ENCODE results near the gene AEBP1. TPM values are rescaled to one million over a fixed set of nuclear protein-coding genes. Genes with fewer than 3 reads are reported as not detected.

The AEBP1 gene
- total RNA-seq, 1 donor from 2014 or later, result 12.4 TPM

DNA sequence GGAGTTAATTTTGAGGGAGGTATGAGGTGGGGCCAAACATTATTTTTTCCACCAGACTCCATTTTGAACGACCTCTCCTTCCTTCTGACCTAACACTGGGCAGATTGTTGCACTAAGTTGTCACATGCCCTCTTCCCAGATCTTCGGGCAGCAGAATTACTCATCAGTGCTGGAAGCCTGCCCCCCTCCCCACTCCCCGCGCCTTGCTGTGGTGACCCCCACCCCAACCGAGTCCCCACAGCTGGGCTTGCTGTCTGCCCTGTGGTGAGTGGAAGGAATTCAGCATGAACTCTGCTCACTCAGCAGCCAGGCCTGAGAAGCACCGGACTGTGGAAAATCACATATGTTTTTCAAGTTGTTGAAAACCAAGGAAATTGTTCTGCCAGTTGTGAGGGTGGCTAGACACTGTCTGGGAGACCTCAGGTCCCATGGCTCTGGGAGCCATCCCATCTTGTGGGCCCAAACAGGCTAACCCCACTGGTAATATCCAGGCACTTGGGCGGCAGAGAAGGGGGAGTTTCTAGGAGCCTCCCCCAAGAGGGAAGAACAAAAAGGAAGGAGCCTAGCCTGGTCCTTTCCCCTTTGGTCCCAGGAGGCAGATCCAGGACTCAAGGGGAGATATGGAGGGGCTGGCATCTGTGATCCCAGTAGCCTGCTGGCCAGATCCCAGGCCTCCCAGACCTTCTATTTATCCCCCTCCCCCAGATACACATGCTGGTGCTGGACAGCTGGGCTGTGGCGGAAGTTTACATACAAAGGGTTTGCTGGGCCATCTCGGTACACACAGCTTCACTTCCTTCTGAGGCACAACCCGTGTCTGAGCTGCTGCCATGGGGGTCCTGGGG, 3.5 kb upstream of the AEBP1 start:
- intact Hi-C loops (cut with DNase I), result no loop called here
- DNase-seq (no peak), ATAC-seq (ENCODE audit: poor library complexity) (no peak)

DNA sequence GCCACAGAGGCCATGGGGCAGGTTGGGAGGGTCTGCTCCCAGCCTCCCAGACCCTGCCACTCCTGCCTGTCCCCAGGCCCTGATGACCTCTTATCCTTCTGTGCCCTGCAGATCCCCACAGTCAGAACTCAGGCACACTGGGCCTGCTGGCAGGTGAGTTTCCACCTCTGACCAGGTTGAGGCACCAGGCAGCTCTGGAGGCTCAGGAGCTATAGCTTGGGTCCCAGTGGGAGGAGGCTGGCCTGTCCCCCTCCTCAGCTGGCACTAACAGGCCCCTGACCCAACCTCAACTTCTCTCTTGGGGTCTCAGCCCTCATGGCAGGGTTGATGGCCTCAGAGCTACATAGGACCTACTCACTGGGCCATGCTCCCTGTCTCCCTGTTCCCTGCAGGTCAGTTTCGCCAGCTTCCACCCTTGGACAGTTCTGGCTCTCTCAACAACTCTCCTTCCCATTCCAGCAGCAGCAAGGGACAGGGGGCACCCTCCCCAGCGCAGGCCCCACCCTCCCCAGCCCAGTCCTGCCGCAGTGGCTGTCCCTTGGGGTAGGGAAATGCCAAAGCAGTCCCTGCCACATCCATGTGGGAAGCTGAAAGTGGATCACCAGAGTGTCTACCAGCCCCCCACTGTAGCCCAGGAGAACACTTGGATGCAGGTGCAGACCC, 2.7 kb upstream of the AEBP1 start:
- intact Hi-C loops (cut with DNase I), result no loop called here
- no peak for DNase-seq
- no peak for ATAC-seq (ENCODE audit: poor library complexity)

DNA sequence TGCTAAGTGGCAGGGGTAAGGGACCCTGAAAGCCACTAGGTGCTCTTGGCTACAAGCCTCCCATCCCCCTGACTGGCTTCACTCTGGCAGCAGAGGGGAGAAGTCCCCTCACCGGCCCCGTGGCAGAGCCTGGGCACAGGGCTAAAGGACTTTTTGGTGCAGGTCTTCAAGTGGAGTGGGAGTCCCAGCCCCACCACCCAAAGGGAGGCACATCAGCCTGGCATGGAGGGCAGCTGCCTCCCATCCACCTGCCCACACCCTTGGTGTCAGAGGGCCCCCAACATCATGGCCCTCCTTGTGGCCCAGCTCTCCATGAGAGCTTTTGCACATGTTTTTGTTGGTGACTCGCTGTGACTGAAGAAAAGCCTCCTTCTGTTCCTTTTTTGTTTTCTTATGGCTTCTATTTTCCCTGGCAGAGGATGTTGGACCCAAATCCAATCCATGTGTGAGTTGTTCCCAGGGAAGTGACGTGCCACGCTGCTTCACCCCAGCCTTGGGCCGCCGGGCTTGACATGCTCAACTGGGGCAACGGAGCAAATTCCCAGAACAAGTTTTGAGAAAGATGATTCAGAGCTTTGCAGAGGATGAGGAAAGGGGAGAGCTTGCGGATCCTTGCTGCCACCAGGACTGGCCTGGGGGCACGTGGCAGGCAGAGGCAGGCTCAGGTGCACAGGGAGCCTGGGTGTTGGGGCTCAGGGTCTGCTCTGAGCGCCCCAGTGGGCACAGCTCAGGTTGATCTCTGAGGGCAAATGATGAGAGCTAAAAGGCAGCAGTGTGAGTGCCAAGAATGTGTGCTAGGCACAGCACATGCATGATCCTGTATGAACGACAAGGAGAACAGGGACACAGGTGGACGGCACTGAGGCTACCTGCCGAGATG, 1.9 kb upstream of the AEBP1 start:
- DNase-seq (no peak), ATAC-seq (ENCODE audit: poor library complexity) (no peak)
- intact Hi-C loops (cut with DNase I), result no loop called here

DNA sequence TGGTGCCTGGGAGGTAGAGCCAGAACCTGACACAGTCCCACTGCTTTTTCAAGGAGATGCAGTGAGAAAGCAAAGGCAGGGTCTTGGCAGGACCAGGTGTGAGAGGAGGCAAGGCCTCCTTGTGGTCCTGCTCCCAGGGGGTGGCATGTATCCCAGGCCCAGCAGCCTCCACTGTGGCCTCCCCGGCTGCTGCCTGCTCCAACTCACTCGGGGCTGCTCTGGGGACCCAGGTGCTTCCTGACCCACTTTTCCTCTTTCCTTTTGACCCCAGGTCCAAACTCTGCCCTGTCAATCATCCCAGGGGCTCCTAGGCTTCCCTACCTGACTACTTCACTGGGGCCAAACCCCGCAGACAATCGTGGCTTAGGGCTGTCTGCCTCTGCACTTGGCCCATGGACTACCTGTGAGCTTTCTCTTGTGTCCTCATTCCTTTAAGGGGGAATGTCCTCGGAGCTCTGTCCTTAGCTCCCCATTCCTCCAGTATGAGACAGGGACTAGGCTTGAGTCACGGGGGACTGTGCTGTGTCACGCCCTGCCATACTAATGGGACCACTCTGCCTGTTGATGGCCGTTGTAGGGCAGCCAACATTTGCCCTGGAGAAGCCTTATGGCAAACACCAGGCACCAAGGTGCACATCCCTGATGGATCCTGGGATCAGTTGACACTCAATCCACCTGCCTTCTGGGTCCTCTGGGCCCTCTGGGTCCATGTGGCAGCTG, 1.1 kb upstream of the AEBP1 start:
- intact Hi-C loops (cut with DNase I), result no loop called here
- DNase-seq (no peak), ATAC-seq (ENCODE audit: poor library complexity) (no peak)

DNA sequence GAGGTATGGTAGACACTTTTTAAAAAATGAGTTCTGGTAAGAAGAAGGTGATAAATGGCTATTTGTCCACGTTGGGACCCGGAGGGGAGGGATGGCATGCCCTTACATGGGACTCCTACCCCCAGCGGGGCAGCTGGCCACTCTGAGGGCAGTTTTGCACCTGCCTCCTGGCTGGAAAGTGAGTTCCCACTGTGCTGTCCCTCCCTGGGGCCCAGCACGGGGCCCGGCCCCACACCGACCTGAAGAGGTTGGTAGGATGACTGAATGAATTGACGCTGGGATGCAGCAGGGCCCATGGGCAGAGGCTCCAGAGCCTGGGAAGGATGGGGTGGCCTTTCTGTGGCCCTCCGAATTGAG, 601 bp upstream of the AEBP1 start:
- intact Hi-C loops (cut with DNase I), result no loop called here
- ATAC-seq (ENCODE audit: poor library complexity) (no peak), DNase-seq (no peak)

DNA sequence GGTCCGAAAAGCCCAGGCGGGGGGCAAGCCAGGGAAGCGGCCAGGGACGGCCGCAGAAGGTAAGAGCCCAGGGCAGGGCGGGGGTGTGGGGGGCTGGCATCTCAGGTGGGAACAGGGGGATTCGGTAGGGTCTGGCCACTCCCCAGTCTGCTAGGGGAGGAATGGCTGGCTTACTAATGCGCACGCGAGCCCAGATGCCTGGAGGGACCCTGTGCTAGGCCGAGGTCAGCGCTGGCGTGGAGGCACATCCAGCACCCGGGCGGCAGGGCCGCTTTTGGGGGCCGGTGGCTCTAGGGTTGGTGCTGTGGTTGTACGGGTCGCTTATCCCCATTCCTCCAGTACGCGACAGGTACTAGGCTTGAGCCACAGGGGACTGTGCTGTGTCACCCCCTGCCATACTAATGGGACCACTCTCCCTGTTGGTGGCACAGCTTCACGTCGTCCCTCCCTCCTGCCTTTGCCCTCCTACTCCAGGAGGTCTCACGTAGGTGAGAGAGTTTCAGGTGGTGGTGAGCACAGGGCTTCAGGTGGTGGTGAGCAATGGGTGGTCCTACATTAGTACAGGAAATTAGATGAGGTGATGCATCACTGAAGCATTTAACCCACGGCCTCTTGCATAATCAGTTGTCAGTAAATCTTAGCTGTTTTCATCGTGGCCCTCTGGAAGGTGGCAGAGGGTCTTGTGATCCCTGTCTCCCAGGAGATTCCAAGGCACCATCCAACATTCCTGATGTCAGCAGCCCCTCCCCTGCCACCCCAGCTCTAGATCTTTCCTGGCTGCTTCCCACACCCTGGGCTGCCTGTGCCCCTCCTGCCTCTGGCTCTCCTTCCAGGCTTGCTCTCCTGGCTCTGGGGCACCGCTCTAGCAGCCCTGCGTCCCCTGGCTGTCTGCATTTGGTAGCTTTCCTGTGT, 971 bp downstream of the AEBP1 start:
- DNase-seq, result no peak
- intact Hi-C loops (cut with DNase I), result no loop called here
- peak; percentile 36 for ATAC-seq (ENCODE audit: poor library complexity)

DNA sequence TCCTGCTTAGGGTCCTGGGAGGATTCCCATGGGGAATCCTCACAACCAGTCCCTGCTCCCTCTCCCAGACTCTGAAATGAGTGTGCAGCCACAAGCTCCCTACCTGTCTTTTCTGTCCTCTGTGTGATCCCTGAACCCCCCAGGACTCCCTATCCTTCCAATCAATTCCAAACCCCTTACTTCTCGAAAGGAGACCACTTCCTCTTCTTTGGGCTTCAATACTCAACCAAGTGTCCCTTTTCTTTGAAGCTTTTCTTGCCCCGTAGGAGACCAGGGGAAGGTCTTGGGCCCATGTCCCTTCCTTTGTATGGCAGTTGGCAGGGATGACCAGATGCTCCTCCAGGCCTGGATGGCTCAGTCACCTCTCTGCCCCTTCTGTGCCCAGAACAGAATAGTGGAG, 1.7 kb downstream of the AEBP1 start:
- intact Hi-C loops (cut with DNase I), result no loop called here
- DNase-seq (no peak), ATAC-seq (ENCODE audit: poor library complexity) (no peak)

DNA sequence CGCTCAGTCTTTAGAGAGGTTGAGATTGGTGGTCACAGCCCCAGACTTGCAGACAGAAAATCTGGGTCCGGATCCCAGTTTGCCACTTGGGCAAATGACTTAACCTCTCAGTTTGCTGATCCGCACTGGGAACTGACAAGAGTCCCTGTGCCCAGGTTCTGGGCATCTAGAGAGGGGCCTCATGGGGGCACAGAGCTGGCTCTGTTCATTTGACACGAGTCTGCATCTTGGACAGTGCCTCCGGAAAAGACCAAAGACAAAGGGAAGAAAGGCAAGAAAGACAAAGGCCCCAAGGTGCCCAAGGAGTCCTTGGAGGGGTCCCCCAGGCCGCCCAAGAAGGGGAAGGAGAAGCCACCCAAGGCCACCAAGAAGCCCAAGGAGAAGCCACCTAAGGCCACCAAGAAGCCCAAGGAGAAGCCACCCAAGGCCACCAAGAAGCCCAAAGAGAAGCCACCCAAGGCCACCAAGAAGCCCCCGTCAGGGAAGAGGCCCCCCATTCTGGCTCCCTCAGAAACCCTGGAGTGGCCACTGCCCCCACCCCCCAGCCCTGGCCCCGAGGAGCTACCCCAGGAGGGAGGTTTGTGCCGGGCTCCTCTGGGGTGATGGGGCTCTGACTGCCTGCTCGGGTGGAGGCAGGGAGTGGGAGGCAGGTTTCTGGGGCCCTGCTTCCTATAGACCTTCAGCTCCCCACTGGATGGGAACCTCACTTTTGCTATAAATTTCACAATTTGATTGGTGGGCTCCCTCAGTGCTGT, 2.3 kb downstream of the AEBP1 start:
- intact Hi-C loops (cut with DNase I), result no loop called here
- ATAC-seq (ENCODE audit: poor library complexity), result no peak
- DNase-seq, result no peak

DNA sequence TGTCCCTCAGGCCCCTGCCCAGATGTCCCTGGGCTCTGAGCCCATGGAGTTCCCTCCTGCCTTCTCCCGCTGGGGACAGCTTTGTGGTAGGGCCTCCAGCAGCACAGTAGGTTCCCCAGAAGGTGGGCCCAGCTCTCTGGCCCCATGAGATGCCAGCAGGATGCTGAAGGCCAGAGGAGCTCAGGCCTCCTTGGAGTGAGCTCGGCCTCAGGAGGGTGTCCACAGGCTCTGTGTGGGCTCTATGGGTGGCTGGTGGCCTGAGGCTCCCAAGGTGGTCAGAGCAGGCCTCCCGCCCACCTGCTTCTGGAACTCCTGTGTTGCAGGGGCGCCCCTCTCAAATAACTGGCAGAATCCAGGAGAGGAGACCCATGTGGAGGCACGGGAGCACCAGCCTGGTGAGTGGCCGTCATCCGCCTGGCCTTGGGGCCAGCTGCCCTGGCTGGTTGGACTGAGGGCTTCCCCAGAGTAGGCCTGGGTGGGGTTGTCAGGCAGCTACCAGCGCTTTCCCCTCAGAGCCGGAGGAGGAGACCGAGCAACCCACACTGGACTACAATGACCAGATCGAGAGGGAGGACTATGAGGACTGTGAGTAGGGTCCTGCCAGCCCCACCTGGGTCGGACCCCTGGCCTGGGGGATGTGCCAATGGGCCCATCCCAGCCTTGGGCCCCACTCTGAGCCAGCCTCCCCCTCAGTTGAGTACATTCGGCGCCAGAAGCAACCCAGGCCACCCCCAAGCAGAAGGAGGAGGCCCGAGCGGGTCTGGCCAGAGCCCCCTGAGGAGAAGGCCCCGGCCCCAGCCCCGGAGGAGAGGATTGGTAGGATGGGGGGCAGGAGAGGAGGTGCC, 3.2 kb downstream of the AEBP1 start:
- DNase-seq, result no peak
- intact Hi-C loops (cut with DNase I), result no loop called here

DNA sequence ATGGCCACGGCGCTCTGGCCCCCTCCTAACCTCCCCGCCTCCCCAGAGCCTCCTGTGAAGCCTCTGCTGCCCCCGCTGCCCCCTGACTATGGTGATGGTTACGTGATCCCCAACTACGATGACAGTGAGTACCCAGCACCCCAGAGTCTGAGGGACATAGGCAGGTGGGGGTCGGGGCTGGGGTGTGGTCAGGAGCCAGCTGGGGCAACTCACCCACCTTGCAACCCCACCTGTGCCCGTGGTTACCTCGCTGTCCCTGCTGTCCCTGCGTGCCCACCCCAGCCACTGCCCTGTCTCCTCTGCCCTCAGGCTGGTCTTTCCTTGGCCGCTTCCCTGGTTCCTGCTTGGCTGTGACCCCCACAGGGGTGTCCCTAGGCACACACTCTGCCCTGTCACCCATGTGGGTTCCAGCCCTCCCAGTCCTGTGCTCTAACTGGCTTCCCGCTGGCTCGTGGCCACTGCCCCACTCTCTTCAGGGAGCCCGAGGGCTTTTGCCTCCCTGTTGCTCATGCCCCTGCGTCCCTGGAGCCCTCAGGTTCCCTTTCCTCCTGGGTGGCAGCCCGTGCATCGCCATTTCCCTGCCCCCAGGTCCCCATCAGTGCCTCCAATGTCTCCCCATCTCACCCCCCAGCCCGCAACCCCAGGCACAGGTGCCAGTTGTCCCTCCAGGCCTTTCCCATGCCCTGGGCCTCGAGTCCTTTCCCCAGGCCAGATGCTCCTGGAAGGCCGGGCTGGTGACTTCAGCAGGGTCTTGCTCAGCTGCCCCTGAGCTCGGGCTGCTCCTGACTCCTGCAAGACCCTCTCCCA, 4.0 kb downstream of the AEBP1 start:
- DNase-seq (no peak), ATAC-seq (ENCODE audit: poor library complexity) (no peak)
- intact Hi-C loops (cut with DNase I), result no loop called here

More for the DNA sequence above, 3.2 kb downstream of the AEBP1 start:
- no peak for ATAC-seq (ENCODE audit: poor library complexity)

DNA sequence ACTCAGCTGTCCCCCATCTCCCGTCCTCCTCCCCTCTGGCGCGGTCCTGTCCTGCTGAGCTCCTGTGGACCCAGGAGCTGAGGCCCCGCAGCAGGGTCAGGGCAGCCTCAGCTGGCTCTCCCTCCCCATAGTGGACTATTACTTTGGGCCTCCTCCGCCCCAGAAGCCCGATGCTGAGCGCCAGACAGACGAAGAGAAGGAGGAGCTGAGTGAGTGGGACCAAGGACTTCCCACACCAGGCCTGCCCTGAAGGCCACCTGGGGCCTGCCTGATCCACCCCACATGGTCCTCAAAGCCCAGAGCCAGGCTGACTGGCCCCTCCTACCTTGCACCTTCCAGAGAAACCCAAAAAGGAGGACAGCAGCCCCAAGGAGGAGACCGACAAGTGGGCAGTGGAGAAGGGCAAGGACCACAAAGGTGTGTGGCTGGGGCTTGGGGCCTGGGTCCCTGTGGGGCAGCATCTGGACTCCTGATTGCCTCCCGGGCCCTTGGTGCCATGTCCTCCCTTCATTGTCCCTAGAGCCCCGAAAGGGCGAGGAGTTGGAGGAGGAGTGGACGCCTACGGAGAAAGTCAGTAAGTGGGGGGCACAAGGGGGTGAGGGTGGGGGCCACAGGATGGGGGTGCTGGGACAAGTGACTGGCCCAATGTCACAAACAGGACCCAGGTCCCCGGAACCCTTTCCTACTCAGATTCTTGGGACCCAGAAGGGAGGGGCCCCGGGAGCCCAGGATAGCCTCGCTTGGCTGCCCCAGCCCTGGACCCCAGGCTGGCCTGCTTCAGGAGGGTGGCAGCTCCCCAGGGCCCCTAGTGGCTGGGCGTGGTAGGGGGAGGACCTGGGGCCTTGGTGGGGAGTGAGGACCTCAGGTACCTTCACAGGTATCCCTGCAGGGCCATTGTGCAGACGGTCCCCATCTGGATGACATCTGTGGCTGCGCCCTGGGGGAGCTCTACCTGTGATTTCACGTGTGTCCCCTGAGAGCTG, 4.9 kb downstream of the AEBP1 start:
- DNase-seq, result peak; percentile 32
- intact Hi-C loops (cut with DNase I), result no loop called here
- ATAC-seq (ENCODE audit: poor library complexity), result no peak

DNA sequence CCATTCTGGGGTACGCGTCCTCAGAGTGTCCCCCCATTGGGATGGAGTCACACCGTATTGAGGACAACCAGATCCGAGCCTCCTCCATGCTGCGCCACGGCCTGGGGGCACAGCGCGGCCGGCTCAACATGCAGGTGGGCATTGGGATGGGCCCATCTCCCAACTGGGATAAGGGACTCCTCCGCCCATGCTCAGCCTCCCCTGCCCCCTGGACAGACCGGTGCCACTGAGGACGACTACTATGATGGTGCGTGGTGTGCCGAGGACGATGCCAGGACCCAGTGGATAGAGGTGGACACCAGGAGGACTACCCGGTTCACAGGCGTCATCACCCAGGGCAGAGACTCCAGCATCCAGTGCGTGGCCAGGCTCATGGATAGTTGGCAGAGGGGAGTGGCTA, 5.8 kb downstream of the AEBP1 start:
- no peak for ATAC-seq (ENCODE audit: poor library complexity)
- intact Hi-C loops (cut with DNase I), result no loop called here
- DNase-seq, result no peak

DNA sequence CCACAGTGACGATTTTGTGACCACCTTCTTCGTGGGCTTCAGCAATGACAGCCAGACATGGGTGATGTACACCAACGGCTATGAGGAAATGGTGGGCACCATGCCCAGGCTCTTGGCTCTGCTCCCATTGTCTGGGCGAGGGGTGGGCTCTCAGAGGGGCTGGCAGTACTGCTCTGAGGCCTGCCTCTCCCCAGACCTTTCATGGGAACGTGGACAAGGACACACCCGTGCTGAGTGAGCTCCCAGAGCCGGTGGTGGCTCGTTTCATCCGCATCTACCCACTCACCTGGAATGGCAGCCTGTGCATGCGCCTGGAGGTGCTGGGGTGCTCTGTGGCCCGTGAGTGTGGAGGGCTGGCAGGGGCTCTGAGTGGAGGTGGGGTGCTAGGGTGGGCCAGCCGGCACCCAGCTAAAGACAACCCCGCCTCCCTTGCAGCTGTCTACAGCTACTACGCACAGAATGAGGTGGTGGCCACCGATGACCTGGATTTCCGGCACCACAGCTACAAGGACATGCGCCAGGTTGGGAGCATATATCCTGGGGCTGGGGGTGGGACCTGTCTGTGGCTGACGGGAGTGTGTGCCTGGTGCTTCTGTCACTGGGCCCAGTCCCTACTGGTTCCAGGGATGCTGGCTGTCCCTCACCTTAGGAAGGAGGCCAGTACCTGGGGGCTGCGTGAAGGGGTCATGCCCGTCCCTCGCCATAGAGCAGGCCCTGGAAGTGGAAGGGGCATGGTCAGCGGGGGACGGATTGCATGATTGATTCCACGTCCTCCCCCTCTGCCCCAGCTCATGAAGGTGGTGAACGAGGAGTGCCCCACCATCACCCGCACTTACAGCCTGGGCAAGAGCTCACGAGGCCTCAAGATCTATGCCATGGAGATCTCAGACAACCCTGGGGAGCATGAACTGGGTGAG, 6.8 kb downstream of the AEBP1 start:
- DNase-seq, result peak; percentile 29
- intact Hi-C loops (cut with DNase I), result no loop called here
- ATAC-seq (ENCODE audit: poor library complexity), result no peak

DNA sequence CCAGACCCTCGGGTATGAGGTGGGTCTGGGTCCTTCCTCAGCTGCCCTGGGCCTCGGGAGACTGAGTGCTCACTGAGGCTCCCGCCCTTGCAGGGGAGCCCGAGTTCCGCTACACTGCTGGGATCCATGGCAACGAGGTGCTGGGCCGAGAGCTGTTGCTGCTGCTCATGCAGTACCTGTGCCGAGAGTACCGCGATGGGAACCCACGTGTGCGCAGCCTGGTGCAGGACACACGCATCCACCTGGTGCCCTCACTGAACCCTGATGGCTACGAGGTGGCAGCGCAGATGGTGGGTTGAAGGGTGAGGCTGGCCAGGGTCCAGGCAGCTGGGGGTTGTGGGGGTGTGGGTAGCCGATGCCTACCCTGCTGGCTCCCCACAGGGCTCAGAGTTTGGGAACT, 7.6 kb downstream of the AEBP1 start:
- intact Hi-C loops (cut with DNase I), result no loop called here
- ATAC-seq (ENCODE audit: poor library complexity) (no peak), DNase-seq (peak; percentile 33)
